ENCODE measurements around the gene ADK. TPM values are rescaled to one million over a fixed set of nuclear protein-coding genes. Genes with fewer than 3 reads are reported as not detected.

Gene ADK
- total and polyA plus RNA-seq, 2 of the 13 experiments (the other 11 are each of a cell fraction or from before 2014, with no cell fraction given) = 48.6 to 79.1 TPM

- peaks cover 4 to 17% of the 10 kb centered on the region in 2 experiments; a peak in 3 of 5 replicates for H3K36me3 ChIP-seq (replicated peaks in 1 of 2; ENCODE audit: control insufficient read depth in 1 of 2, insufficient read depth in 2 of 2, low read length in 2 of 2)
- H3K4me1 ChIP-seq (ENCODE audit: insufficient read depth, low read length) = no peaks in the 10 kb centered on the region
- no TSS peak for BruUV-seq (replicated peaks)
- no peak overlapping the region for H3K4me3 ChIP-seq (replicated peaks in 1 of 3; ENCODE audit: insufficient read depth in 1 of 3, low read depth in 2 of 3, low read length in 3 of 3)
- FAIRE-seq (no peak), DNase-seq (ENCODE audit: low spot score) (no peak), ATAC-seq (no peak)
- intact Hi-C loops (cut with micrococcal nuclease; ENCODE audit: unreplicated experiment) = no loop called here
- H3K9me3 ChIP-seq (ENCODE audit: low read length) = no peaks in the 10 kb centered on the region
- WGBS (ENCODE audit: low lambda C conversion rate) = 95% methylated on average over 5 of the region's 5 CpGs
- no peak overlapping the region for H3K4me2 ChIP-seq (ENCODE audit: low read depth, low read length)
- H4K20me1 ChIP-seq (ENCODE audit: insufficient read depth, low read length) = no peaks in the 10 kb centered on the region
- no peaks in the 10 kb centered on the region for H3K79me2 ChIP-seq (ENCODE audit: insufficient read depth, low read length)
- H3K27ac ChIP-seq (ENCODE audit: extremely low read length, insufficient read depth, low read length) = no peak overlapping the region
- no peak overlapping the region for H2AFZ ChIP-seq (ENCODE audit: low read length)
- in situ Hi-C loops (cut with HindIII; ENCODE audit: extremely low pct_ligation_motif_present, low pct_unique_long_range_greater_than_20kb) = no loop called here
- no peak overlapping the region for H3K9ac ChIP-seq (ENCODE audit: insufficient read depth, low read depth, low read length)
- ChIA-PET POLR2A (no interaction called here), CTCF (ENCODE audit: low intra/inter-chr PET ratio, low total read pairs) (no interaction called here)
- TF ChIP-seq NFYB (CRISPR knock-in tag; IDR thresholded peaks at IDR 0.05) (no peak), ZNF790 (CRISPR knock-in tag; IDR thresholded peaks at IDR 0.05; ENCODE audit: borderline replicate concordance) (no peak), PITX1 (CRISPR knock-in tag; IDR thresholded peaks at IDR 0.05) (no peak), PRMT3 (CRISPR knock-in tag; IDR thresholded peaks at IDR 0.05; ENCODE audit: borderline replicate concordance, low read depth) (no peak), THAP11 (CRISPR knock-in tag; IDR thresholded peaks at IDR 0.05) (no peak), ZNF546 (CRISPR knock-in tag; conservative IDR thresholded peaks at IDR 0.05) (no peak), ZNF513 (CRISPR knock-in tag; conservative IDR thresholded peaks at IDR 0.05) (no peak), ZBTB14 (CRISPR knock-in tag; IDR thresholded peaks at IDR 0.05) (no peak), ZNF350 (CRISPR knock-in tag; IDR thresholded peaks at IDR 0.05; ENCODE audit: borderline replicate concordance, low read depth) (no peak), ZFX (CRISPR knock-in tag; IDR thresholded peaks at IDR 0.05; ENCODE audit: low read depth) (no peak), ZBTB33 (CRISPR knock-in tag; IDR thresholded peaks at IDR 0.05) (no peak), ZNF709 (CRISPR knock-in tag; IDR thresholded peaks at IDR 0.05) (no peak), ZKSCAN8 (CRISPR knock-in tag; IDR thresholded peaks at IDR 0.05; ENCODE audit: borderline replicate concordance) (no peak), MXD1 (CRISPR knock-in tag; IDR thresholded peaks at IDR 0.05) (no peak), HNF1B (CRISPR knock-in tag; IDR thresholded peaks at IDR 0.05) (no peak), ETS1 (CRISPR knock-in tag; IDR thresholded peaks at IDR 0.05) (no peak), ZNF552 (CRISPR knock-in tag; IDR thresholded peaks at IDR 0.05; ENCODE audit: borderline replicate concordance) (no peak)
- H3K27me3 ChIP-seq (ENCODE audit: control insufficient read depth in 1 of 2, insufficient read depth in 2 of 2, low read length in 2 of 2) = no peaks in the 10 kb centered on the region
Observed at GRCh38 chr10:74658511-74658910, 507.5 kb downstream of the ADK start.
